Bronchial epithelial cell (primary cell): Measurements from ENCODE around the gene RCCD1. TPM values are rescaled to one million over a fixed set of nuclear protein-coding genes. Genes with fewer than 3 reads are reported as not detected.

Source experiments
- DNase-seq: peaks from one replicate; pipeline ENCODE4 v3.0.0-alpha.2; 2010; ENCODE audit warnings: low read depth
- FAIRE-seq: peaks from 2 replicates; lab custom pipeline; 2011; peaks lifted over from hg19 to GRCh38; lab: Jason Lieb, UNC
- H3K27me3 ChIP-seq: 2 replicates; pipeline ENCODE4 v1.5.1; 2011; ENCODE audit warnings: low read length; ENCODE audit not compliant: control insufficient read depth, insufficient read depth
- H3K36me3 ChIP-seq: 2 replicates; pipeline ENCODE4 v1.5.1; 2011; ENCODE audit warnings: low read length; ENCODE audit not compliant: control insufficient read depth, insufficient read depth
- H3K4me3 ChIP-seq: 2 replicates; pipeline ENCODE4 v1.5.1; 2011; ENCODE audit warnings: mild to moderate bottlenecking, low read depth, low read length, control low read depth
- total RNA-seq: library from RNA; depleted of rRNA; stranded (reverse); fragments of >200 nt; gene quantifications from 2 replicates; pipeline ENCODE4 v1.2.1, GENCODE V29; 2014
- TF ChIP-seq, protein P1 (sequence below): IDR thresholded peaks from 2 replicates; pipeline ENCODE4 v1.5.1; 2011; ENCODE audit warnings: mild to moderate bottlenecking, moderate library complexity, low read length, control low read depth, inconsistent platforms; ENCODE audit not compliant: insufficient read depth, severe bottlenecking

RCCD1 gene
- total RNA-seq, 1 donor from 2014 or later = 11.6 TPM

DNA sequence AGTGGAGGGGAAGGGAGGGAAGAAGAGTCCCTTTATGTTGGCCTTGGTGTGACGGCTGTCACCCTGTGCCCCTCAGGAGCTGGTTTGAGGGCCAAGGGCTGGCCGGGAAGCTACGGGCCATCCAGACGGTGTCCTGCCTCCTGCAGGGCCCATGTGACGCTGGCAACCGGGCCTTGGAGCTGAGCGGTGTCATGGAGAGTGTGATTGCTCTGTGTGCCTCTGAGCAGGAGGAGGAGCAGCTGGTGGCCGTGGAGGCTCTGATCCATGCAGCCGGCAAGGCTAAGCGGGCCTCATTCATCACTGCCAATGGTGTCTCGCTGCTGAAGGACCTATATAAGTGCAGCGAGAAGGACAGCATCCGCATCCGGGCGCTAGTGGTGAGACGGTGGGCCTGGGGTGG, 8.1 kb upstream of the RCCD1 start:
- TF ChIP-seq, protein P1, sequence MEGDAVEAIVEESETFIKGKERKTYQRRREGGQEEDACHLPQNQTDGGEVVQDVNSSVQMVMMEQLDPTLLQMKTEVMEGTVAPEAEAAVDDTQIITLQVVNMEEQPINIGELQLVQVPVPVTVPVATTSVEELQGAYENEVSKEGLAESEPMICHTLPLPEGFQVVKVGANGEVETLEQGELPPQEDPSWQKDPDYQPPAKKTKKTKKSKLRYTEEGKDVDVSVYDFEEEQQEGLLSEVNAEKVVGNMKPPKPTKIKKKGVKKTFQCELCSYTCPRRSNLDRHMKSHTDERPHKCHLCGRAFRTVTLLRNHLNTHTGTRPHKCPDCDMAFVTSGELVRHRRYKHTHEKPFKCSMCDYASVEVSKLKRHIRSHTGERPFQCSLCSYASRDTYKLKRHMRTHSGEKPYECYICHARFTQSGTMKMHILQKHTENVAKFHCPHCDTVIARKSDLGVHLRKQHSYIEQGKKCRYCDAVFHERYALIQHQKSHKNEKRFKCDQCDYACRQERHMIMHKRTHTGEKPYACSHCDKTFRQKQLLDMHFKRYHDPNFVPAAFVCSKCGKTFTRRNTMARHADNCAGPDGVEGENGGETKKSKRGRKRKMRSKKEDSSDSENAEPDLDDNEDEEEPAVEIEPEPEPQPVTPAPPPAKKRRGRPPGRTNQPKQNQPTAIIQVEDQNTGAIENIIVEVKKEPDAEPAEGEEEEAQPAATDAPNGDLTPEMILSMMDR = no peak
- Histone ChIP-seq H3K4me3 (no peak overlapping the region), H3K27me3 (no peaks in the 10 kb centered on the region), H3K36me3 (peaks cover 44% of the 10 kb centered on the region)
- FAIRE-seq = no peak
- DNase-seq = no peak

DNA sequence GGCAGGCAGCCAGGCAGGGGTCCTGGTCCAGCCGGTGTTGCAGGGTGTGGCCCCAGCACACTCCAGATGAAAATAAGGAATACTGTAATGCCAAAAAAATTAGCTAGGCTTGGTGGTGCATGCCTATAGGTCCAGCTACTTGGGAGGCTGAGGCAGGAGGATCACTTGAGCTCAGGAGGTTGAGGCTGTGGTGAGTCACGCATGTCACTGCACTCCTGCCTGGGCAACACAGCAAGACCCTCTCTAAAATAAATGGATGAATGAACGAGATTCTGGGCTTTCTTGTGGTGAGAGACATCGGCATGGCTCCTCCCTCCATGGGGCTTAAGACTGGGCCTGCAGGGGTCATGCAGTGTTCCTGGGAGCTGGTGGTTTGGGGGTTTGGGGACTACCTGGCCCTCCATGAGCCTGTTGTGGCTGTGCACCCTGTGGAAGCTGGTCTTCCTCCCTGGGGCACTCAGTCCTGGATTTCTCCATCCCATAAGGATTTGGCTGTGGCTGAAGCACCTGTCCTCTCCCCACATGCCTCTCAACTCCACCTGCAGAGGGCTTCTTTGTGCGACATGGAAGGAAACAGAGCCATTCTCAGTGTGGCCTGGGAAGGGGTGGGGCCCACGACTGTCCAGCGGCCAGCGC, 7.6 kb upstream of the RCCD1 start:
- H3K27me3 ChIP-seq = no peaks in the 10 kb centered on the region
- TF ChIP-seq, protein P1 = no peak
- DNase-seq (no peak), FAIRE-seq (no peak)
- peaks cover 42% of the 10 kb centered on the region for H3K36me3 ChIP-seq
- H3K4me3 ChIP-seq = no peak overlapping the region

DNA sequence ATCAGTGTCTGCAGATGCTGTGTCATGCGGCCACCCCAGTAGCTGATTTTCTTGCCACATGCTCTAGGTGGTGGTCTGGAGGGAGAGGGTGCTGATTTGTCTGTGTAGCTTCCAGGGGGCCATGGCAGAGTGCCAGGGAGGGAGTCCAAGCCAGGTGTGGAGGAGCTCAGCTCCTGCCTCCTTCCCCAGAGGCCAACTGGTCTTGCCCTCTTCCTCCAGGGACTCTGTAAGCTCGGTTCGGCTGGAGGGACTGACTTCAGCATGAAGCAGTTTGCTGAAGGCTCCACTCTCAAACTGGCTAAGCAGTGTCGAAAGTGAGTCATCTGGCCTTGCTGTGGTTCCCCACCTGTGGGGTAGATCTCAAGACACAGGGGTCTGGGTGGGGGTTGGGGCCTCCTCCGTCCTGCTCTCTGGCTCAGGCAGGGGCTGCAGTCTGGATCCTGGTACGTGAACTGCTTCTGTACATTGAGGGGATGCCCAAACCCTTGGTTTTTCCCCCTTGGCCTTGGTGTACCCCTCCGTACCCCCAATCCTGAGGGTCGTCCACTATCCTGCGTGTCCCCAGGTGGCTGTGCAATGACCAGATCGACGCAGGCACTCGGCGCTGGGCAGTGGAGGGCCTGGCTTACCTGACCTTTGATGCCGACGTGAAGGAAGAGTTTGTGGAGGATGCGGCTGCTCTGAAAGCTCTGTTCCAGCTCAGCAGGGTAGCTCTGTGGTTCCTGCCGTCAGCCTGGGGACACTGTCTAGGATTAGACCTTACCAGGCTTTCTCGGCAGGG, 6.9 kb upstream of the RCCD1 start:
- no peaks in the 10 kb centered on the region for H3K27me3 ChIP-seq
- TF ChIP-seq, protein P1 = no peak
- H3K36me3 ChIP-seq = peaks cover 37% of the 10 kb centered on the region
- DNase-seq (no peak), FAIRE-seq (no peak)
- no peak overlapping the region for H3K4me3 ChIP-seq

DNA sequence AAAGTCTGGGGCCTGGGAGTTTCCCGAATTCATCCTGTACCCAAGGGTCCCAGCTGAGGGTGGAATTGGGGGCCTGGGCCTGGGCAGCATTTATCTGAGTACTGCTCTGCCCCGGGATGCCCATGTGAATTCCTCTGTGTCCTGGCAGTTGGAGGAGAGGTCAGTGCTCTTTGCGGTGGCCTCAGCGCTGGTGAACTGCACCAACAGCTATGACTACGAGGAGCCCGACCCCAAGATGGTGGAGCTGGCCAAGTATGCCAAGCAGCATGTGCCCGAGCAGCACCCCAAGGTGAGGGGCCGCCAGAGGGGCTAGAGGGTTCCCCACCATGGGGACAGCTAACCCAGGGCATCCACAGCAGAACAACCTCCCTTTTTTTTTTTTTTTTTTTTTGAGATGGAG, 6.2 kb upstream of the RCCD1 start:
- H3K36me3 ChIP-seq = peaks cover 38% of the 10 kb centered on the region
- no peak overlapping the region for H3K4me3 ChIP-seq
- no peaks in the 10 kb centered on the region for H3K27me3 ChIP-seq
- no peak for FAIRE-seq
- TF ChIP-seq, protein P1 = no peak
- DNase-seq = no peak

DNA sequence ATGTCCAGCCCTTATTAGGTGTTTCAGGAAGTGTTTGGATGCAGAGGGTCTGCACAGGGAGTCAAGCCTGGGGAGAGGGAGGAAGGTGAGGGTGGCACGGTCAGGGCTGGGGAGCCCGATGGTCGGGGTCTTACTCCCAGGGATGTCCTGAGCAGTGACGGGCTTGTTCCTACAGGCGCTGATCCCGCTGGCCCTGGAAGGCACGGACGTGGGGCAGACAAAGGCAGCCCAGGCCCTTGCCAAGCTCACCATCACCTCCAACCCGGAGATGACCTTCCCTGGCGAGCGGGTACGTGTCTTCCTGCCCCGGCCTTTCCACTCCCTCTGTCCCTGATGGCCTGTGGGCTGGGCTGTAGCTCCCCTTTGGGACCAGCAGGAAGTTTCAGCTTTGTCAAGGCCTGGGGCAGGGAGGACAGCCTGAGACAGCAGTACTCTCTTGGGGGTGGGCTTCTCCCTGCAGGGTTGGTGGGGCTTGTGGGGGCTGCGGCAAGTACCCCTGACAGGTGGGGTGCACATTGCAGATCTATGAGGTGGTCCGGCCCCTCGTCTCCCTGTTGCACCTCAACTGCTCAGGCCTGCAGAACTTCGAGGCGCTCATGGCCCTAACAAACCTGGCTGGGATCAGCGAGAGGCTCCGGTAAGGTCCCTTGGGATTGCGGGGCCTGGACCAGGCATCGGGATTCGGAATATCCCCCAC, 4.6 kb upstream of the RCCD1 start:
- FAIRE-seq = peak; percentile 60

More for the DNA sequence above, 4.6 kb upstream of the RCCD1 start:
- Histone ChIP-seq H3K4me3 (no peak overlapping the region), H3K27me3 (no peaks in the 10 kb centered on the region), H3K36me3 (peaks cover 30% of the 10 kb centered on the region)
- TF ChIP-seq, protein P1 = no peak
- no peak for DNase-seq
